WTC11 (cell line): ENCODE results near the gene TIAM2.

Source experiments
- ATF1 ChIP-seq: sonication (generic); formaldehyde crosslinking; IDR thresholded peaks from 2 replicates; pipeline ENCODE4 v1.8.1; 2023; ENCODE audit warnings: mild to moderate bottlenecking, moderate library complexity, missing genetic modification reagents
- ESRRA ChIP-seq: sonication (generic); formaldehyde crosslinking; IDR thresholded peaks from 2 replicates; pipeline ENCODE4 v1.8.1; 2022; ENCODE audit warnings: mild to moderate bottlenecking, missing genetic modification reagents, borderline replicate concordance
- ETV6 ChIP-seq: sonication (generic); formaldehyde crosslinking; IDR thresholded peaks from 2 replicates; pipeline ENCODE4 v1.8.1; 2022; ENCODE audit warnings: mild to moderate bottlenecking, missing genetic modification reagents
- ZNF263 ChIP-seq: sonication (generic); formaldehyde crosslinking; IDR thresholded peaks from 2 replicates; pipeline ENCODE4 v1.8.1; 2022; ENCODE audit warnings: low read depth, mild to moderate bottlenecking, moderate library complexity, missing genetic modification reagents
- ZNF423 ChIP-seq: fragments of 250-450 bp; sonication (Bioruptor Pico); IDR thresholded peaks from 2 replicates; pipeline ENCODE4 v2.1.2; 2022; ENCODE audit warnings: mild to moderate bottlenecking, moderate library complexity
- TF ChIP-seq, protein P1 (sequence below): fragments of 200-600 bp; IDR thresholded peaks from 2 replicates; pipeline ENCODE4 v1.8.0; 2022; ENCODE audit warnings: antibody characterized with exemption
- TF ChIP-seq, protein P2 (sequence below): sonication (generic); formaldehyde crosslinking; IDR thresholded peaks from 2 replicates; pipeline ENCODE4 v1.8.1; 2022; ENCODE audit warnings: low read depth, mild to moderate bottlenecking, moderate library complexity, missing genetic modification reagents, borderline replicate concordance
- TF ChIP-seq, protein P3 (sequence below): sonication (generic); formaldehyde crosslinking; IDR thresholded peaks from 2 replicates; pipeline ENCODE4 v1.8.1; 2022; ENCODE audit warnings: low read depth, missing genetic modification reagents, borderline replicate concordance
- TF ChIP-seq, protein P4 (sequence below): sonication (generic); formaldehyde crosslinking; IDR thresholded peaks from 2 replicates; pipeline ENCODE4 v1.8.1; 2023; ENCODE audit warnings: mild to moderate bottlenecking, missing genetic modification reagents, moderate library complexity
- TF ChIP-seq, protein P5 (sequence below): sonication (generic); formaldehyde crosslinking; IDR thresholded peaks from 2 replicates; pipeline ENCODE4 v1.8.1; 2023; ENCODE audit warnings: mild to moderate bottlenecking, missing genetic modification reagents, borderline replicate concordance

DNA sequence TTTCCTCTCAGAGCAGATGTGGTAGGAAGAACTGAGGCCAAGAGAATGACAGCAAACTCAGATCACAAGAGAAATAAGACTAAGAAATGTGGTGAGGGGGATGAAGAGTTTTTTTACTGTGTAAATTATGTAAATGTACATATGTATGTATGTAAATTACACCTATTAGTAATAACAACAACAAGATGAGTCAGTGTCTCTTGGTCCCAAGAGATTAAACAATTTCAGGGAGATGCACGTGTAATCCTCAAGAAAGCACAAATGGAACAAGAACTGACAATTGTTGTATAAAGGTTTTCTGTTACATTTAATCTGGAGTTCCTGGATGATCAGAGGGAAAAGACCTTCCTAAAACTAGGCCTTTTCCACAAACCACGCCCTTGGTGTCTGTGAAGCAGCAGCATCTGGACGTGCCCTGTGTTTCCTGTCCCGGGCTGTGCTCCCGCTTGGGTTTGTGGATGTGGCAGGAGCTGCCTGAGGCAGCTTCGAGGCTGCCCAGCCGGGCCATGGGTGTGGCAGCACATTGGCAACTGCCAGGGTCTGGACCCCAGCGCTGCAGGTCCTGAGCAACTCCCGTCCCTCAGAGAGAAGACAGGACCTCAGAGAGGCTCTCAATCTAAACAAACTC, 269.7 kb downstream of the TIAM2 start:
- TF ChIP-seq, protein P1, sequence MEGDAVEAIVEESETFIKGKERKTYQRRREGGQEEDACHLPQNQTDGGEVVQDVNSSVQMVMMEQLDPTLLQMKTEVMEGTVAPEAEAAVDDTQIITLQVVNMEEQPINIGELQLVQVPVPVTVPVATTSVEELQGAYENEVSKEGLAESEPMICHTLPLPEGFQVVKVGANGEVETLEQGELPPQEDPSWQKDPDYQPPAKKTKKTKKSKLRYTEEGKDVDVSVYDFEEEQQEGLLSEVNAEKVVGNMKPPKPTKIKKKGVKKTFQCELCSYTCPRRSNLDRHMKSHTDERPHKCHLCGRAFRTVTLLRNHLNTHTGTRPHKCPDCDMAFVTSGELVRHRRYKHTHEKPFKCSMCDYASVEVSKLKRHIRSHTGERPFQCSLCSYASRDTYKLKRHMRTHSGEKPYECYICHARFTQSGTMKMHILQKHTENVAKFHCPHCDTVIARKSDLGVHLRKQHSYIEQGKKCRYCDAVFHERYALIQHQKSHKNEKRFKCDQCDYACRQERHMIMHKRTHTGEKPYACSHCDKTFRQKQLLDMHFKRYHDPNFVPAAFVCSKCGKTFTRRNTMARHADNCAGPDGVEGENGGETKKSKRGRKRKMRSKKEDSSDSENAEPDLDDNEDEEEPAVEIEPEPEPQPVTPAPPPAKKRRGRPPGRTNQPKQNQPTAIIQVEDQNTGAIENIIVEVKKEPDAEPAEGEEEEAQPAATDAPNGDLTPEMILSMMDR, result no peak
- TF ChIP-seq ZNF423 (no peak), ZNF263 (CRISPR knock-in tag) (no peak), ESRRA (CRISPR knock-in tag) (no peak), ETV6 (CRISPR knock-in tag) (no peak), ATF1 (CRISPR knock-in tag) (no peak)
- TF ChIP-seq, protein P2, sequence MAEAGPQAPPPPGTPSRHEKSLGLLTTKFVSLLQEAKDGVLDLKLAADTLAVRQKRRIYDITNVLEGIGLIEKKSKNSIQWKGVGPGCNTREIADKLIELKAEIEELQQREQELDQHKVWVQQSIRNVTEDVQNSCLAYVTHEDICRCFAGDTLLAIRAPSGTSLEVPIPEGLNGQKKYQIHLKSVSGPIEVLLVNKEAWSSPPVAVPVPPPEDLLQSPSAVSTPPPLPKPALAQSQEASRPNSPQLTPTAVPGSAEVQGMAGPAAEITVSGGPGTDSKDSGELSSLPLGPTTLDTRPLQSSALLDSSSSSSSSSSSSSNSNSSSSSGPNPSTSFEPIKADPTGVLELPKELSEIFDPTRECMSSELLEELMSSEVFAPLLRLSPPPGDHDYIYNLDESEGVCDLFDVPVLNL (CRISPR knock-in tag), result no peak
- TF ChIP-seq, protein P3, sequence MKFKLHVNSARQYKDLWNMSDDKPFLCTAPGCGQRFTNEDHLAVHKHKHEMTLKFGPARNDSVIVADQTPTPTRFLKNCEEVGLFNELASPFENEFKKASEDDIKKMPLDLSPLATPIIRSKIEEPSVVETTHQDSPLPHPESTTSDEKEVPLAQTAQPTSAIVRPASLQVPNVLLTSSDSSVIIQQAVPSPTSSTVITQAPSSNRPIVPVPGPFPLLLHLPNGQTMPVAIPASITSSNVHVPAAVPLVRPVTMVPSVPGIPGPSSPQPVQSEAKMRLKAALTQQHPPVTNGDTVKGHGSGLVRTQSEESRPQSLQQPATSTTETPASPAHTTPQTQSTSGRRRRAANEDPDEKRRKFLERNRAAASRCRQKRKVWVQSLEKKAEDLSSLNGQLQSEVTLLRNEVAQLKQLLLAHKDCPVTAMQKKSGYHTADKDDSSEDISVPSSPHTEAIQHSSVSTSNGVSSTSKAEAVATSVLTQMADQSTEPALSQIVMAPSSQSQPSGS (CRISPR knock-in tag), result no peak
- TF ChIP-seq, protein P4, sequence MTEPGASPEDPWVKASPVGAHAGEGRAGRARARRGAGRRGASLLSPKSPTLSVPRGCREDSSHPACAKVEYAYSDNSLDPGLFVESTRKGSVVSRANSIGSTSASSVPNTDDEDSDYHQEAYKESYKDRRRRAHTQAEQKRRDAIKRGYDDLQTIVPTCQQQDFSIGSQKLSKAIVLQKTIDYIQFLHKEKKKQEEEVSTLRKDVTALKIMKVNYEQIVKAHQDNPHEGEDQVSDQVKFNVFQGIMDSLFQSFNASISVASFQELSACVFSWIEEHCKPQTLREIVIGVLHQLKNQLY (CRISPR knock-in tag), result no peak
- TF ChIP-seq, protein P5, sequence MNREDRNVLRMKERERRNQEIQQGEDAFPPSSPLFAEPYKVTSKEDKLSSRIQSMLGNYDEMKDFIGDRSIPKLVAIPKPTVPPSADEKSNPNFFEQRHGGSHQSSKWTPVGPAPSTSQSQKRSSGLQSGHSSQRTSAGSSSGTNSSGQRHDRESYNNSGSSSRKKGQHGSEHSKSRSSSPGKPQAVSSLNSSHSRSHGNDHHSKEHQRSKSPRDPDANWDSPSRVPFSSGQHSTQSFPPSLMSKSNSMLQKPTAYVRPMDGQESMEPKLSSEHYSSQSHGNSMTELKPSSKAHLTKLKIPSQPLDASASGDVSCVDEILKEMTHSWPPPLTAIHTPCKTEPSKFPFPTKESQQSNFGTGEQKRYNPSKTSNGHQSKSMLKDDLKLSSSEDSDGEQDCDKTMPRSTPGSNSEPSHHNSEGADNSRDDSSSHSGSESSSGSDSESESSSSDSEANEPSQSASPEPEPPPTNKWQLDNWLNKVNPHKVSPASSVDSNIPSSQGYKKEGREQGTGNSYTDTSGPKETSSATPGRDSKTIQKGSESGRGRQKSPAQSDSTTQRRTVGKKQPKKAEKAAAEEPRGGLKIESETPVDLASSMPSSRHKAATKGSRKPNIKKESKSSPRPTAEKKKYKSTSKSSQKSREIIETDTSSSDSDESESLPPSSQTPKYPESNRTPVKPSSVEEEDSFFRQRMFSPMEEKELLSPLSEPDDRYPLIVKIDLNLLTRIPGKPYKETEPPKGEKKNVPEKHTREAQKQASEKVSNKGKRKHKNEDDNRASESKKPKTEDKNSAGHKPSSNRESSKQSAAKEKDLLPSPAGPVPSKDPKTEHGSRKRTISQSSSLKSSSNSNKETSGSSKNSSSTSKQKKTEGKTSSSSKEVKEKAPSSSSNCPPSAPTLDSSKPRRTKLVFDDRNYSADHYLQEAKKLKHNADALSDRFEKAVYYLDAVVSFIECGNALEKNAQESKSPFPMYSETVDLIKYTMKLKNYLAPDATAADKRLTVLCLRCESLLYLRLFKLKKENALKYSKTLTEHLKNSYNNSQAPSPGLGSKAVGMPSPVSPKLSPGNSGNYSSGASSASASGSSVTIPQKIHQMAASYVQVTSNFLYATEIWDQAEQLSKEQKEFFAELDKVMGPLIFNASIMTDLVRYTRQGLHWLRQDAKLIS (CRISPR knock-in tag), result no peak
